ENCODE measurements around the gene SSBP2.
"Not testable (repeated sequence)": the region's sequence is repeated elsewhere in the genome, so short reads cannot be mapped to it uniquely, and the experiment has no call there.

SSBP2 gene

GRCh38 chr5:81517462-81517861 is 233.4 kb downstream of the SSBP2 start:
- no peak for TF ChIP-seq POLR2AphosphoS5 (IDR thresholded peaks at IDR 0.05; ENCODE audit: low read depth, low read length)
- TF ChIP-seq POLR2A (IDR thresholded peaks at IDR 0.05; ENCODE audit: low read depth, low read length): no peak
- TF ChIP-seq TAF1 (IDR thresholded peaks at IDR 0.05; ENCODE audit: borderline replicate concordance, low read depth, low read length): no peak
- FAIRE-seq: no peak
- DNase-seq (ENCODE audit: insufficient read length): no peak

GRCh38 chr5:81516091-81516490 is 234.8 kb downstream of the SSBP2 start:
- TF ChIP-seq POLR2AphosphoS5 (IDR thresholded peaks at IDR 0.05; ENCODE audit: low read depth, low read length) (no peak), TAF1 (IDR thresholded peaks at IDR 0.05; ENCODE audit: borderline replicate concordance, low read depth, low read length) (no peak), POLR2A (IDR thresholded peaks at IDR 0.05; ENCODE audit: low read depth, low read length) (no peak)
- DNase-seq (ENCODE audit: insufficient read length): no peak
- peak; percentile 33 for FAIRE-seq

- no peak for DNase-seq (ENCODE audit: insufficient read length)
Observed at GRCh38 chr5:81513982-81514381, 236.9 kb downstream of the SSBP2 start.

GRCh38 chr5:81513473-81513872 is 237.4 kb downstream of the SSBP2 start:
- no peak for FAIRE-seq
- no peak for DNase-seq (ENCODE audit: insufficient read length)
- TF ChIP-seq POLR2A (IDR thresholded peaks at IDR 0.05; ENCODE audit: low read depth, low read length) (no peak), TAF1 (IDR thresholded peaks at IDR 0.05; ENCODE audit: borderline replicate concordance, low read depth, low read length) (no peak), POLR2AphosphoS5 (IDR thresholded peaks at IDR 0.05; ENCODE audit: low read depth, low read length) (no peak)

More at GRCh38 chr5:81513982-81514381, 236.9 kb downstream of the SSBP2 start:
- FAIRE-seq: no peak
- TF ChIP-seq POLR2AphosphoS5 (IDR thresholded peaks at IDR 0.05; ENCODE audit: low read depth, low read length) (no peak), TAF1 (IDR thresholded peaks at IDR 0.05; ENCODE audit: borderline replicate concordance, low read depth, low read length) (no peak), POLR2A (IDR thresholded peaks at IDR 0.05; ENCODE audit: low read depth, low read length) (no peak)

GRCh38 chr5:81506900-81507588 is 243.9 kb downstream of the SSBP2 start:
- no peak for TF ChIP-seq TAF1 (IDR thresholded peaks at IDR 0.05; ENCODE audit: borderline replicate concordance, low read depth, low read length)
- TF ChIP-seq POLR2A (IDR thresholded peaks at IDR 0.05; ENCODE audit: low read depth, low read length): no peak
- no peak for TF ChIP-seq POLR2AphosphoS5 (IDR thresholded peaks at IDR 0.05; ENCODE audit: low read depth, low read length)
- FAIRE-seq (peak; percentile 64), DNase-seq (ENCODE audit: insufficient read length) (peak; percentile 29)

GRCh38 chr5:81506378-81506777 is 244.5 kb downstream of the SSBP2 start:
- no peak for TF ChIP-seq TAF1 (IDR thresholded peaks at IDR 0.05; ENCODE audit: borderline replicate concordance, low read depth, low read length)
- TF ChIP-seq POLR2A (IDR thresholded peaks at IDR 0.05; ENCODE audit: low read depth, low read length): no peak
- no peak for TF ChIP-seq POLR2AphosphoS5 (IDR thresholded peaks at IDR 0.05; ENCODE audit: low read depth, low read length)
- no peak for FAIRE-seq
- no peak for DNase-seq (ENCODE audit: insufficient read length)

GRCh38 chr5:81505672-81506071 is 245.2 kb downstream of the SSBP2 start:
- FAIRE-seq (peak; percentile 9), DNase-seq (ENCODE audit: insufficient read length) (no peak)
- TF ChIP-seq TAF1 (IDR thresholded peaks at IDR 0.05; ENCODE audit: borderline replicate concordance, low read depth, low read length) (no peak), POLR2AphosphoS5 (IDR thresholded peaks at IDR 0.05; ENCODE audit: low read depth, low read length) (no peak), POLR2A (IDR thresholded peaks at IDR 0.05; ENCODE audit: low read depth, low read length) (no peak)

- FAIRE-seq; DNase-seq (ENCODE audit: insufficient read length): not testable (repeated sequence)
Observed at GRCh38 chr5:81503602-81504001, 247.3 kb downstream of the SSBP2 start.

- no peak for DNase-seq (ENCODE audit: insufficient read length)
- TF ChIP-seq TAF1 (IDR thresholded peaks at IDR 0.05; ENCODE audit: borderline replicate concordance, low read depth, low read length) (no peak), POLR2A (IDR thresholded peaks at IDR 0.05; ENCODE audit: low read depth, low read length) (no peak), POLR2AphosphoS5 (IDR thresholded peaks at IDR 0.05; ENCODE audit: low read depth, low read length) (no peak)
- no peak for FAIRE-seq
Observed at GRCh38 chr5:81495286-81495685, 255.6 kb downstream of the SSBP2 start.

- DNase-seq (ENCODE audit: insufficient read length): no peak
- no peak for TF ChIP-seq POLR2A (IDR thresholded peaks at IDR 0.05; ENCODE audit: low read depth, low read length)
- no peak for TF ChIP-seq POLR2AphosphoS5 (IDR thresholded peaks at IDR 0.05; ENCODE audit: low read depth, low read length)
- no peak for TF ChIP-seq TAF1 (IDR thresholded peaks at IDR 0.05; ENCODE audit: borderline replicate concordance, low read depth, low read length)
- FAIRE-seq: no peak
Observed at GRCh38 chr5:81488862-81489261, 262.0 kb downstream of the SSBP2 start.

GRCh38 chr5:81486711-81487110 is 264.2 kb downstream of the SSBP2 start:
- TF ChIP-seq POLR2A (IDR thresholded peaks at IDR 0.05; ENCODE audit: low read depth, low read length) (no peak), TAF1 (IDR thresholded peaks at IDR 0.05; ENCODE audit: borderline replicate concordance, low read depth, low read length) (no peak), POLR2AphosphoS5 (IDR thresholded peaks at IDR 0.05; ENCODE audit: low read depth, low read length) (no peak)
- FAIRE-seq (no peak), DNase-seq (ENCODE audit: insufficient read length) (no peak)

- no peak for DNase-seq (ENCODE audit: insufficient read length)
- FAIRE-seq: no peak
- no peak for TF ChIP-seq POLR2A (IDR thresholded peaks at IDR 0.05; ENCODE audit: low read depth, low read length)
- TF ChIP-seq TAF1 (IDR thresholded peaks at IDR 0.05; ENCODE audit: borderline replicate concordance, low read depth, low read length): no peak
- no peak for TF ChIP-seq POLR2AphosphoS5 (IDR thresholded peaks at IDR 0.05; ENCODE audit: low read depth, low read length)
Observed at GRCh38 chr5:81482595-81482994, 268.3 kb downstream of the SSBP2 start.

GRCh38 chr5:81473395-81473794 is 277.5 kb downstream of the SSBP2 start:
- not testable (repeated sequence) for DNase-seq (ENCODE audit: insufficient read length); FAIRE-seq

Measured in GM12892 (cell line).